Measurements from ENCODE around the gene C1QL2.

C1QL2 gene

DNA sequence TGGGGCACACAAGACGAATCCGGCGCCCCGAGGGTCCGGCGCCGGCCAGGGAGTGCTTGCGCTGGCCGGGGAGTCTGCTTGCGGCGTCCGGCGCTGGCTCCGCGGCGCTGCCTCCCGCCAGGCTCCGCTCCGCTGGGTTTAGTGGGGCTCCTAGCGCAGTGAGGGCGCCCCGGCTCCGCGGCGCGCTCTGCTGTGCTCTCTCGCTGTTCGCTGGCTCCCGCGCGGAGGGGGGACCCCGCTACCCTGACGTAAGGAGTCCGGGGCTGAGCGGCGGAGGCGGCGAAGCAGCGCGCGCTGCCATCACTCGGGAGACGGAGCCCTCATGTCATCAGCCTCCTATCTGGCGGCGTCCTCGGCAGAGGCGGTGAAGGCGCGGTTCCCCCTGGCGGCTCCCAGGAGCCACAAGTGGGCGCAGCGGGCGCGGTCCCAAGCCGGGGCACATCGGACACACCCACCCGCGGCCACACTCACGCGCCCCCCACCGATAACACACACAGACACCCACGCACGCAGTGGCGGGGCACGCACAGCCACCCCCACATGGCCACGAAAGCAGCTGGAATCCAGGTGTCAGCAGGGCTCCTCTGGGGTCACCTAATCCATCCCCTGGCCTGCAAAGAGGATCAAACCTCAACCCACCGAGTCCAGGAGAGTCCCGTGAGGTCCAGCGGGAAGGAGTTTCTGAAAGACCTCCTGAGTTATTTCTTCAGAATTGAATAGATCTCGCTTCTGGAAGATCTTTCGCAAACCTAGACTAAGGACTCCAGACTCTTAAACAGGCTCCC, at the start of gene C1QL2:
Gene C1QL2 (minus strand): TSS at position 189 of the 785 bp plus-strand sequence. CDS start 482 bp downstream, outside the sequence.
- intact Hi-C loops (cut with DNase I) = no loop called here
- peak in 8 of 10 donors; percentile 27 to 92 (median 56) for DNase-seq

DNA sequence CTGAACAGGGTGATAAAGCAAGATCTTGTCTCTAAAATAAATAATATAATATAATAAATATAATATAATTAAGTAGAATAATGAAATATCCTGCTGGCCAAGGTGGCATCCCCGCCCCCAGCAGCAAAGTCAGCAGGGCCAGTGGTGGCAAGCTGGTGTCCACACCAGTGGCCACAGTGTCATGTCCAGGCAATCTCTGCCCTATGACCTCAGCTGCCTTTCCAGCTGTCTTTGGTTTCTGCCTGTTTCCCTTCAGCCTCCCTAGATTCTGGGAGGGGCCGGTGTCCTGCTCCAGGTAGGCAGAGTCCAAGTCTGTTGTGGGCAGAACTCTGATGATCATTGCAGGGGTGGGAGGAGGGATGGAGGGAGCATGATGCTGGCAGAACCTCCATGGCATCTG, 48.9 kb upstream of the C1QL2 start:
- DNase-seq = peak in 1 of 10 donors; percentile 29
- intact Hi-C loops (cut with DNase I) = no loop called here

DNA sequence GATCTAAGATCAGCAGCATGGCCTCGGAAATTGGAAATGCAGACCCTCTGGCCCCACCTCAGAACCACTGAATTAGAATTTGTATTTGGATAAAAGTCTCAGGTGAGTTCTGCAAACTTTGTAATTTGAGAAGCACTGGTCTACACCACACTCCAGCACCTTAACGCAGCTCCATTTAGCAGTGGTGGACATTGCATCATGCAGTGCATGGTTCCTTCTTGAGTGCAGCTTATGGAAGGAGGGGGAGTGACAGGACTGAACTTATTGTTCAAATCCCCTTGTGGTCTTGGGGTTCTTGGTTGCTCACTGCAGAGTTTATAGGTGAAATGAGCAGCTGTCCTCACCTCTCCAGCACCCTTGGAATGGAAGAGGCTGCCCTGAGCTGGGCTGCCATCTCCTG, 47.6 kb upstream of the C1QL2 start:
- intact Hi-C loops (cut with DNase I) = no loop called here
- peak in 1 of 10 donors; percentile 7 for DNase-seq

DNA sequence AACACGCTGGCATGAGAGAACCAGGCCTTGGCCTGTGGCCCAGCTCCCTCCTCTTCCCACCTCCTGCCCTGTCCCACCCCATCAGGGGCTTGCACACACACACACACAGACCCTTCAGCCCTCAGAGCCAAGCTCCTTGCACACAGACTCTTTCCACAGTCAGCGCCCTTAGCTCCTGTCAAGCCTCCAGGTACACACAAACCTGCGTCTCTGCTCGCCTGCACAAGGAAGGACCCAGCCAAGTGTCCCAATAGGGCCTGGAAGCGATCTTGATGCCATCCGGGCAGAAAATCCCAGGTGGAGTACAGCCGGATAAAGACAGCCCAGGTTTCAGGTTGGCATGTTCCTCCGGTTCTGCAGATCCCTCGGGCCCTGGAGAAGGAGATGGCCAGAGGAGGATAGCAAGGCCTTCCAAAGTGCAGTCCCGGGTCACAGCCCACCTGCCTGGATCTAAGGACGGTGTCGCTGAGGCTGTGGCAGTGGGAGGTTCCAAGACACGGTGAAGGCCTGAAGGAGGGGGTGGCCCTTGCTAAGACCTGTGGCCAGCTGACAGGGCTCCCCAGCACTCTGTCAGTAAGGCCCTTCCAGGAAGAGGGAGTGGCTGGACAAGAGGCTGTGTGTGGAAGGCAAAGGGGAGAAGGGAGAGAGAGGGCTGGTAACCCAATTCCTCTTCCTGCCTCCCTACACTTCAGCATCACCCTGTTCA, 46.6 kb upstream of the C1QL2 start:
- intact Hi-C loops (cut with DNase I) = no loop called here
- DNase-seq = peak in 2 of 10 donors; percentile 32 to 70

DNA sequence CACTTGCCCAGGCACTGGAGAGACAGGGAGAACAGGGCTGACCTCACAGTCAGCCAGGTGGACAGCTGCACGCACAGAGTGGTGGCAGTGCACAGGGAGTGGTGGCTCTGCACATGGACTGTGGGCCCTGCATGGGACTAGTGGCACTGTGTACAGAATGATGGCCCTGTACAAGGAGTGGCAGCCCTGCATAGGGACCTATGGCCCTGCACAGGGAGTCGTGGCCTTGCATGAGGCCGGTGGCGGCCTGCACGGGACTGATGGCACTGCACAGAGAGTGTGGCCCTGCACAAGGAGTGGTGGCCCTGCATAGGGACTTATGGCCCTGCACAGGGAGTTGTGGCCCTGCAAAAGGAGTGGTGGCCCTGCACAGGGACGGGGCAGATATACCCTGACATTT, 46.0 kb upstream of the C1QL2 start:
- DNase-seq = peak in 2 of 10 donors; percentile 56 to 67
- intact Hi-C loops (cut with DNase I) = no loop called here

DNA sequence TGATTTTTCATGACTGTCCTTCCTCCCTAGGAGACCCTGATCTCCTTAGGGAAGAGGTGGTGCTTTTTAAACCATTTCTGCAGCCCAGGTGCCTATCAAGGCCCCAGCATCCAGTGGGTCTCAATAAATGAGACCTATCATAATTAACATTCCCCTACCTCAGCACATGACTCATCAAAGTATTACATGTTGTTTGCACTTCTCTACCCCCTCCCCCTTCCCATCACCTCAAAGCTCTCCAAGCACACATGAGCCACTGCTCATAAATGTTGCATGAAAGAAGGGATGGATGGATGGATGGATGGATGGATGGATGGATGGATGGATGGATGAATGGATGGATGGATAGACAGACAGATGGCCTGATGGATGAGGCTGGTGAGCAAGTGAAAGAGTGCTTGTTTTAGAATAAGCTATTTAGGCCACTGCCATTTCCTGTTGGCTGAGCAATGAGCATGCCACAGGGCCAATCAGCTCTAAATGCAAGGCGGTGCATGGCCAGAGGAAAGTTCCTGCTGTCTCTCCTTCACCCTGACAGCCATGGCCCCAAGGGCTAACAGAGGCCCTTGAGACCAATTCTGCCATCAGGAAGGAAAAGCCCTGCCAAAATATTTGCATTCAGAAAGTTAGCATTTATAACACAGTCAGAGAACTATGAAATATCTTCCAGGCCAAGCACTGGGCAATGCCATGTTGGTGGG, 44.2 kb upstream of the C1QL2 start:
- intact Hi-C loops (cut with DNase I) = no loop called here
- peak in 2 of 10 donors; percentile 6 to 18 for DNase-seq

DNA sequence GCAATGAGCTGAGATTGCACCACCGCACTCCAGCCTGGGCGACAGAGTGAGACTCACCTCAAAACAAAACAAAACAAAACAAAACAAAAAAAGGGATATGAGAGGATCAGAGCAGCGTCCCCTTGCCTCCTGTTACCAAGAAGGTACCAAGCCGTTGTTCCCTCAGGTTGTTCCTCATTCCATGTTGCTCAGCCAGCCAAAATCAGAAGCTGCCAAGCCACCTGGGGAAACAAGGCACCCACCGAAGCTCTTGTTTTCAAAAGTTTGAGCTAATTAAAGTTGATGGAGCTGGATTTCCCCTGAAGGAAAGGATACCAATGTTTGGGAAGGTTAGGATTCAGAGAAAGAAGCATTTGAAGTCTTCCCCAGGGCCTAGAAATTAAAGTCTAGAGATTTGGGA, 43.3 kb upstream of the C1QL2 start:
- intact Hi-C loops (cut with DNase I) = no loop called here
- peak in 2 of 10 donors; percentile 7 to 18 for DNase-seq

DNA sequence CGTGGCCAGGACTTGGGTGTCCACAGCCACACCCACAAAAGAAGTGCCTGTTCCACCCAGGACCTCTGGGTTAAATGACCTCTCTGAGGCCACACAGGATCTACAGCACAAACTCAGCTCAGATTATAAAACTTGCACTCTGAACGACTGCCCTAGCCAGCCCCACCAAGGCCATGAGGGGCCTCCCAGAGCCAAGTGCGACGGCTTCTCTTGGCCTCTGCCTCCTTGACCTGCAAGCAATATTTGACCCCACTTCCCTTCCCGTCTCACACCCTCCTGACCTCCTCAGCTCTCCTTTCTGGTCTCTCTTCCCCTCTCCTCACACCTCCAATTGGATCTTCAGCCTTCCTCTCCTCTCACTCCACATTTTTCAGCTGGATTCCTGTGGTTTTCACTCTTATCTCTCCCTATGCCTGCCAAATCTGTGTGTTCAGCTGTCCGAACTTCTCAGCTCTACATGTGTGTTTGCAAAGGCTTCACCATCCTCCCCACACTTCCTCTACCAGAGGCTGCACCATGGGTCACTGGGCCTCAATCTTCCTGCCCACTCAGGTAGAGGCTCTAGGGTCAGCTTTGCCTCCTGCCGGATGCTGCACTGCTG, 39.8 kb upstream of the C1QL2 start:
- intact Hi-C loops (cut with DNase I) = no loop called here
- DNase-seq = peak in 2 of 10 donors; percentile 22 to 31

DNA sequence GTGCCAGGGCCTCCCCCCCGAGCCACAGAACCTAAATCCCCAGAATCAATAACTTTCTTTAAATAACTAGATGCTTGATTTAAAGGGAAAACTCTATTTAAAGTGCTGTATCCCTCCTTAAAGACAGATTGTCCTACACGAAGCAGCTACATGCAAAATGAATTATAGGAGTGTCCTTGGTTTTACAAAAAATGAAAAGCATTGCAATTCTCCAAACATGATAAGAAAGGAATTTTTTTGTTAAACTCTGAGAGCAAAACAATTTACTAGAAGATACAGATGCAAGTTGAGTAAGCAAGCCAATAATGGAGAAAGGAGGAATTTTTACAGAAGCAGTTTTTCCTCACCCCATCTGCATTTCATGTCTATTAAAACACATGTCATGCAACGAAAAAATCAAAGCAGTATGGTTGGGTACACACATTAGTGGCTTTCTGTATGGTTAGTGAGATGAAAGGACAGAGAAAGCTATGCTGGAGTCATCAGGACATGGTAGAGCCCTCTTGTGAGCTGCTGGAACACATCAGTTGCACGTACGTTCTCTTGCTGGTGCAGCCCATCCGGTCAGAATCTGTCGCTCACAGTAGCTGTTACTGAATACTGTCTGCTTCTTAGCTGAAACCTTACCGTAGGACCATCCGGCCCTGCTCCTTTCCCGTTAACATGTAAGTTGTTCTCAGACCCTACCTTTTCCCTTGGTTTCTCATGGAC, 39.1 kb upstream of the C1QL2 start:
- intact Hi-C loops (cut with DNase I) = no loop called here
- peak in 2 of 10 donors; percentile 4 to 15 for DNase-seq

DNA sequence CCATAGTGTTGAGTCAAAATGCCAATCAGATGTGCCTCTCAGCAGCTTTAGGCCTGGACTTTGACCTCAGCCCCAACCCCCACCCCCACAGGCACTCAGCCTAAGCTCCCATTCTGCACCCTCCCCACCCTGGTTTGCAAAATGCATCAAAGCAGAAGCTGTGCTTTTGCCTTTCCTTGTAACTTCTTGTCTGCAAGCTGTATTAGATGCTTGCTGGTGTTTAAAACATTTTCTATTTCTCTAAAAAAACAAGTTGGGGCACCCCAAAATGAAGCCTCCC, 38.5 kb upstream of the C1QL2 start:
- peak in 2 of 10 donors; percentile 3 to 10 for DNase-seq
- intact Hi-C loops (cut with DNase I) = no loop called here

DNA sequence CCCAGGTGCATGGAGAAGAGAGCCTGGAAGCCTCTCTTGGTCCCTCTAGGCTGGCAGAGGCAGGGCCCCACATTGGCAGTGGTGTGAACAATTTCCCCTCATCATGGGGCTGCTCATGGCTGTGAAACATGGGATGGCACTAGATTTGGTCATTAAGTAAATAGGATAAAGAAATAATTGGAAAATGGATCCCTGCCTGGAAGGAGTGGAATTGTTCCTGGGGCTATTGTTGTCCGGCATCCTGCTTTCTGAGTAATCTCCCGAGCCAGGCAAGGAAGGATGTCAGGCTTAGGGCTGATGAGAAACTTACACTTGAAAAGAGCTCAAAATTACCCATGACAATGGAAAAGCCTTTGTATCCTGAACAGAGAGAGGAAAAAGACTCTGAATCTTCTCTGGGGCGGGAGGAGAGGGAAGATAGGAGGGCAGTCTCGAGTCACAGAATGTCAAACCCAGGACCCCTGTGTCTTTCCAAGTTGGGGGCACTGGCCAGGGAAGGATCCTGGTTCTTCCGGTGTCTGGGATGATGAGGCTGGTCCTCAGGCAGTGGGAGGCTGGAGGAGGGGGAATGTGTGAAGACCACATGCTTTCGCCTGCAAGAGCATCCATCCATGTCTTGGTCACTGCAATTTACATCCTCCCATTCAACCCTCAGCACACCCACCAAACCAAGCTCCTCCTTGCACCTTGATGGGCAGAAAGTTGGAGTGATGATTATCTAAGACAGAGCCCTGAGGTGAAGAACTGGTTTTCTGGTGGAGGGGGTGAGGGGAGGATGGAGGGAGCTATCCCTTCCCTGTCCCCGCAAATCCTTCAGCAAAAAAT, 38.0 kb upstream of the C1QL2 start:
- DNase-seq = peak in 2 of 10 donors; percentile 5 to 54
- intact Hi-C loops (cut with DNase I) = no loop called here

DNA sequence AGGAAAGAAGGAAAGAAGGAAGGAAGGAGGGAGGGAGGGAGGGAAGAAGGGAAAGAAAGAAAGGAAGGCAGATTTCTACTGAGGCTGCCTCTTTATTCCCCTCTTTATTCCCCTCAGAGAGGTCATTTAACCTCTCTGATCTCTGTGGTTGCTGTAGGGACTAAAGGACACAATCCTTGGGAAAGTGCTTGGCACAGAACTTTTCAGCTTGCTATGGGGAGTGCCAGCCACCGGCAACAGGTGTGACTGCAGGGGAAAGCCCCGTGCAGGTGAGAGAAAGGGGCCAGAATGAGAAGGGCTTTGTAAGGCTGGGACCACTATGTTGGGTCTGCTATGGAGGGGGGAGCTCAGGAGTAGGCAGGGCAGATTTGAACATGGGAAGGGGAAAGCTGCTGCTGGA, 37.3 kb upstream of the C1QL2 start:
- DNase-seq = peak in 2 of 10 donors; percentile 9 to 20
- intact Hi-C loops (cut with DNase I) = no loop called here

DNA sequence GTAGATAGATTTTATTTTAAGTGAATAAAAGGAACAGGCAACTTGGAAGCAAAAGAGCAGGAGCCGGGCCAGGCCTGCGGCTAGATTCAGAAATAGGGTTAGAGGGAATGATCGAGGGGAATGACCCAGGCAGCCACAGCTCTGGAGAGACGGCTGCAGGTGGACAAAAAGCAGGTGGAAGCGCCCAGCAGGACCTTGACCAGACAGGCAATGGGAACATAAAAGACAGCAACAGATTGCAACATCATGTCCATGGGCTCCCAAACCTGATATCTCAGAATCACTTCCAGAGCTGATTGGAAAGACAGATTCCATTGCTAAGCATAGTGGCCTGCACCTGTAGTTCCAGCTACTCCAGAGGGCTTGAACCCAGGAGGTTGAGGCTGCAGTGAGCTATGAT, 36.5 kb upstream of the C1QL2 start:
- peak in 2 of 10 donors; percentile 11 to 41 for DNase-seq
- intact Hi-C loops (cut with DNase I) = no loop called here

DNA sequence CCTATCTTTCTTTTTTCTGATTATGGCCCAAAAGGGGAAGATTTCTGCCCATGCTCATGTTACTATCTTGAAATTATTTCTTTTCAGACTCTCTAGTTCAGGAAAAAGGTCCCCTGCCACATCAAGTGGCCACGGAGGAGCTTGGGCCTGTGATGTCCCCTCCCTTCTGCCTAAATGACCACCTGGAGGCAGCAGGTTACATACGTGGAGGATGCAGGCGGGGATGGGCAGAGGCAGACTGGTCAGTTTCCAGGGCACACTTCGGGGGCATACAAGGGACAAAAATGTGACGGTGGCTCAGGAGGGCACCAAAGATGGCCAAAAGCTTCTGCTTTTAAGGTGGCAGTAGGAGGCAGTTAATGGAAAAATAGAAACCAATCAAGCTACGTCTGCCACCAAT, 34.3 kb upstream of the C1QL2 start:
- DNase-seq = peak in 1 of 10 donors; percentile 22
- intact Hi-C loops (cut with DNase I) = no loop called here

DNA sequence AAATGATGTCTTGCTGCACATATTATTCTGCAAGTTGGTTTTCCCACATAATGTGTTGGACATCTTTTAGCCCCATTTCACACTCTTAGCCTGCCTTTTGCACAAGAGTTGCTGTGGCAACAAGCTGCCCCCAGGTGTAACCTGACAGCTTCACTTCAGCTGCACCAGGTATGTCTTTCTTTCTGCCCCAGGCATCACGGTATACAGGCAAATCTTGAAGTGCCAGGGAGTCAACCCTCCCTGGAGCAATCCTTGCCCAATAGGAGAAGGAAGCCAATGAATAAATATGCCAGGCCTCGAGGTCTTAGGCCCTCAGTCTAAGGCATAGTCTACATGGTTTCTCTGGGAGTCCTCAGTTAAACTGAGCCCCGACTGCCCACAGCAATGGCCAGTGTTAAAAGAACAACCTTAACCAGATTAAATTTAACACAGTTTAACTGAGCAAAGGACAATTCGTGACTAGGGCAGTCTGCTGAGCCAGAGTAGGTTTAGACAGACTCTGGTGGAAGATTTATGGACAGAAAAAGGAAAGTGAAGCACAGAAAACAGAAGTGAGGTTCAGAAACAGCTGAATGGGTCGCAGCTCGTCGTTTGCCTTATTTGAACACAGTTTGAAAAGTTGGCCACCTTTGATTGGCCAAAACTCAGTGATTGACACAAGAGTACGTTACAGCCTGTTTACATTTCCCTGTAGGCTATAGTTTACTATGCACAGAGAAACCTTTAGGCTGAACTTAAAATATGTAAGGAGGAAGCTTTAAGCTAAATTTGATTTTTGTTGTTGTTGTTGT, 32.0 kb upstream of the C1QL2 start:
- intact Hi-C loops (cut with DNase I) = no loop called here

DNA sequence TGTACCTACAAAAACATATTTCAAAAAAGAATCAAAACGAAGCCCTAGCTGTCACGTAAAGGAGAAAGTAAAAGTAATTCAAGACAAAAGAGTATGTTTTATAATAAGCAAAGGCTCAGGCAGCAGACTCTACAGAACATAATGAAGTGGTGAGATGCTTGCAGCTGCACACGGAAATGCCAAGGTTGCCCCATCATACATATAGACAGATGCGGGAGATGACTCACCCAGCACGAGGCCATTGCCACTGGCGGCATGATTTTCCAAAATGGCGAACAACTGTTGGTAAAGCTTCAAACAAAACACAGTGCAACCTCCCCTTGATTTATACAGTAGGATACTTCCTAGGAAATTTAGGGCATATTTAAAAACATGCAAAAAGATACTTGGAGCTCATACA, 26.0 kb upstream of the C1QL2 start:
- intact Hi-C loops (cut with DNase I) = no loop called here
- peak in 1 of 10 donors; percentile 7 for DNase-seq

More for the DNA sequence above, 32.0 kb upstream of the C1QL2 start:
- DNase-seq = no peak

DNA sequence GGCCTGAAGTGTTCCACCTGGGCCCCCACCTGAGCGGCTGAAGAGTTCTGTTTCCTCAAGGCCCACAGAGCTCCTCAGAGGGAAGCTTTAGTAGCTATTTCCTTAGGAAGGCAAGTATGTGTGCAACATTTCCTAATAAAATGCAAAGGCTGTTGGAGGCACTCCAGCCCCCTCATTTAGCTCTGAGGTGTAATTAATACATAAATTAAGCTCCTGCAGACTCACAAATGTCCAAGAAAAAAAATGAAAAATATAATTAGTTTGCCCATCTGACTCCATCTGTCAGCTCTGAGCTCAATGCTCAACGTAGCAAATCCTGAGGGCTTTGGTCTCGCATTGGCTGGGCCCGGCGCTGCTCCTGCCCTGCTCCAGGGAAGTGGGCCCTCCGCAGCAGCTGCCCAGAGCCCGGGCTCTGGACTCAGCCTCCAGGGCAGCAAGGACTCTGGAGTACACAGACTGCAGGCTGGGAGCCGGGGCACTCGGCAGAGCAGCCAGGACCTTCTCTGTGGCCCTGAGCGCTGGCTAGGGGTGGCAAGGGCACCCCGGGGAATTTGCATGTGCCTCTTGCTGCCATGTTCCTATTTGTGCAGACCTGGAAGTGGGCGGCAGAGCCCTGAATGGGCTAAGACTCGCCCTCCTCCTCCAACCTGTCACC, 23.4 kb upstream of the C1QL2 start:
- peak in 1 of 10 donors; percentile 75 for DNase-seq
- intact Hi-C loops (cut with DNase I) = no loop called here

DNA sequence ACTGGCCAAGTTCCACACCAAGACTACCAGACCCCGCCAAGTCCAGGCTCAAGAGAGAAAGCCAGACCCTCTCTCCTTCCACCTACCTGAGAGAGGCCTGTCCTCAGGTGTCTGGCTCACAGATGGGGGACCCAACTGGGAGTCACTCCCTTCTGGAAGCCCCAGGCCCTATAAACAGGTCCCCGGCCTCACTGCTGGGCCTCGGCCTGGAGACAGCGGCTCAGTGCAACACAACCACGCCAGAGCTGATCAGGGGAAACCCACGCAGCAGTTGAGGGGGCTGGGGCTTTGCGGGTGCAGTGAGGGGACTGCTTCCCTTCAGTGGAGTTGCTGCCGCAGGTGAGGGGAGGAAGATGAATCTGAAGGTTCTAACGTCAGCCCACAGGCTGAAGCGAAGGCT, 22.8 kb upstream of the C1QL2 start:
- peak in 1 of 10 donors; percentile 77 for DNase-seq
- intact Hi-C loops (cut with DNase I) = no loop called here

Measured in posterior cingulate gyrus (tissue), 11 donors.